Measurements from ENCODE around the gene FUS.

GRCh38 chr16:31182391-31182790, 2.5 kb downstream of the FUS start:
- TF ChIP-seq RARB (CRISPR knock-in tag; IDR thresholded peaks at IDR 0.05) (no peak), ZNF8 (CRISPR knock-in tag; IDR thresholded peaks at IDR 0.05) (no peak), ZC3H10 (CRISPR knock-in tag; IDR thresholded peaks at IDR 0.05) (no peak)
